T-helper 1 cell treated with Interleukin-12 subunit alpha and Interleukin-12 subunit beta and Interleukin-4 antibody, amounts not matched to agents 30 ng/mL and 1 ng/mL, for 36 hours (primary cell): ENCODE results near the gene DONSON. TPM values are rescaled to one million over a fixed set of nuclear protein-coding genes. Genes with fewer than 3 reads are reported as not detected.

Experiments
- intact Hi-C: fragments of 100-400 bp; cut with micrococcal nuclease; formaldehyde crosslinking; loops from one replicate; pipeline ENCODE4 v1.15.1; 2024
- total RNA-seq: library from RNA; stranded (reverse); gene quantifications from 2 replicates; pipeline ENCODE4 v1.2.3, GENCODE V29; 2022

Gene DONSON
- total RNA-seq, 1 donor from 2014 or later: 31.5 TPM

- intact Hi-C loops: no loop called here
Measured at GRCh38 chr21:33566514-33566913, 22.0 kb downstream of the DONSON start.

- intact Hi-C loops: no loop called here
Measured at GRCh38 chr21:33562389-33562788, 26.1 kb downstream of the DONSON start.

GRCh38 chr21:33561373-33561772 is 27.1 kb downstream of the DONSON start:
- intact Hi-C loops: no loop called here

GRCh38 chr21:33560965-33561364 is 27.5 kb downstream of the DONSON start:
- intact Hi-C loops: no loop called here

GRCh38 chr21:33559813-33560212 is 28.7 kb downstream of the DONSON start:
- intact Hi-C loops: loop anchor here (2.0 kb wide), 1 partner anchor 17 kb away; the partner anchor contains the start of genes GART and SON

- intact Hi-C loops: loop anchor here (2.0 kb wide), 1 partner anchor 16 kb away; the partner anchor contains the start of genes GART and SON
Measured at GRCh38 chr21:33558777-33559421, 29.6 kb downstream of the DONSON start.

GRCh38 chr21:33557447-33557846 is 31.0 kb downstream of the DONSON start:
- intact Hi-C loops: no loop called here

GRCh38 chr21:33554982-33555344 is 33.5 kb downstream of the DONSON start:
- intact Hi-C loops: loop anchor here (1.0 to 2.0 kb wide), 2 partner anchors 12 to 16 kb away; partner anchors contain the start of gene SON

- intact Hi-C loops: loop anchor here (1.0 to 2.0 kb wide), 2 partner anchors 11 to 16 kb away; partner anchors contain the start of gene SON
Measured at GRCh38 chr21:33554236-33554981, 34.1 kb downstream of the DONSON start.

- intact Hi-C loops: no loop called here
Measured at GRCh38 chr21:33552999-33553598, 35.4 kb downstream of the DONSON start.

GRCh38 chr21:33552093-33552998 is 36.1 kb downstream of the DONSON start:
- intact Hi-C loops: no loop called here

GRCh38 chr21:33551664-33552063 is 36.8 kb downstream of the DONSON start:
- intact Hi-C loops: no loop called here

- intact Hi-C loops: no loop called here
Measured at GRCh38 chr21:33550772-33551660, 37.5 kb downstream of the DONSON start.

GRCh38 chr21:33549848-33550771 is 38.4 kb downstream of the DONSON start:
- intact Hi-C loops: no loop called here

GRCh38 chr21:33546086-33546485 is 42.4 kb downstream of the DONSON start:
- intact Hi-C loops: no loop called here

- intact Hi-C loops: loop anchor here (5.0 kb wide), 2 partner anchors 162 to 403 kb away; no protein-coding TSS in a partner anchor
Measured at GRCh38 chr21:33544451-33545195, 43.9 kb downstream of the DONSON start.

GRCh38 chr21:33543505-33544129 is 44.9 kb downstream of the DONSON start:
- intact Hi-C loops: loop anchor here (1.0 to 5.0 kb wide), 9 partner anchors 11 to 931 kb away; partner anchors contain the start of genes CFAP298 and DONSON
